Epithelial cell of prostate (primary cell): Measurements from ENCODE around the gene CHTF8.

ENCODE experiments used
- DNase-seq: peaks from one replicate; pipeline ENCODE4 v3.0.0-alpha.2; 2011; ENCODE audit warnings: low read depth, low spot score
- H3K27ac ChIP-seq: fragments of 450-650 bp; 2 replicates; pipeline ENCODE4 v1.5.1; 2017; ENCODE audit warnings: mild to moderate bottlenecking

The CHTF8 gene

DNA sequence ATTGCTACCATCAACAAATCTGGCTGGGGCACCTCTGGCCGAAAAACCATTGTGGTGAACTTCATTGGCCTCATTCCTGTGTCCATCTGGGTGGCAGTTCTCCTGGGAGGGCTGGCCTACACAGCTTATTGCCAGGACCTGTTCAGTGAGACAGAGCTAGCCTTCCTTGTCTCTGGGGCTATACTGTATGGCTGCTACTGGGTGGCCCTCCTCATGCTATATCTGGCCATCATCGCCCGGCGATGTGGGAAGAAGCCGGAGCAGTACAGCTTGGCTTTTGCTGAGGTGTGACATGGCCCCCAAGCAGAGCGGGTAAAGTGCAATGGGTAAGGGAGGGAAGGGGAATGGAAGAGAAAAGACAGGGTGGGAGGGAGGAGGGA, 17.4 kb downstream of the CHTF8 start:
- H3K27ac ChIP-seq, result no peak overlapping the region
- DNase-seq, result no peak

DNA sequence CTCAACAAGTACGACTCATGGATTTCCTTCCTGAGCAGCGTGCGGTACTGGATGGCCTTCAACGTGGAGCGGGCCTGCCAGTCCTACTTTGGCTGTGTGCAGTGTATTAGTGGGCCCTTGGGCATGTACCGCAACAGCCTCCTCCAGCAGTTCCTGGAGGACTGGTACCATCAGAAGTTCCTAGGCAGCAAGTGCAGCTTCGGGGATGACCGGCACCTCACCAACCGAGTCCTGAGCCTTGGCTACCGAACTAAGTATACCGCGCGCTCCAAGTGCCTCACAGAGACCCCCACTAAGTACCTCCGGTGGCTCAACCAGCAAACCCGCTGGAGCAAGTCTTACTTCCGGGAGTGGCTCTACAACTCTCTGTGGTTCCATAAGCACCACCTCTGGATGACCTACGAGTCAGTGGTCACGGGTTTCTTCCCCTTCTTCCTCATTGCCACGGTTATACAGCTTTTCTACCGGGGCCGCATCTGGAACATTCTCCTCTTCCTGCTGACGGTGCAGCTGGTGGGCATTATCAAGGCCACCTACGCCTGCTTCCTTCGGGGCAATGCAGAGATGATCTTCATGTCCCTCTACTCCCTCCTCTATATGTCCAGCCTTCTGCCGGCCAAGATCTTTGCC, 17.9 kb downstream of the CHTF8 start:
- no peak overlapping the region for H3K27ac ChIP-seq

DNA sequence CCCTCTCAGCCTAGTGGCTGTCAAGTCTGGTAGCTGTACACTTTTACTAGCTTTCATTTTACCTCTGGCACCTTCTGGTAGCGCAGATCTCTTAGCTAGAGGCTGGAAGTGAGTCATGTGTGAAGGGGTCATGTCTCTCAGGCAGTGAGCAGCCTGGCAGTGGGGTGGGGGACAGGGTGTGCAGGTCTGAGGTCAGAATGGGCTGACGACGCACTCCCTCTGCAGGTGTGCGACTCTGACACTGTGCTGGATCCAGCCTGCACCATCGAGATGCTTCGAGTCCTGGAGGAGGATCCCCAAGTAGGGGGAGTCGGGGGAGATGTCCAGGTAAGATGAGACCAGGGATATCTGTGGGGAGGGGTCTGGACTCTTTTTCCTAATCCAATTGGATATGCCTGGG, 19.2 kb downstream of the CHTF8 start:
- no peak for DNase-seq
- no peak overlapping the region for H3K27ac ChIP-seq

More for the DNA sequence above, 17.9 kb downstream of the CHTF8 start:
- DNase-seq, result no peak

DNA sequence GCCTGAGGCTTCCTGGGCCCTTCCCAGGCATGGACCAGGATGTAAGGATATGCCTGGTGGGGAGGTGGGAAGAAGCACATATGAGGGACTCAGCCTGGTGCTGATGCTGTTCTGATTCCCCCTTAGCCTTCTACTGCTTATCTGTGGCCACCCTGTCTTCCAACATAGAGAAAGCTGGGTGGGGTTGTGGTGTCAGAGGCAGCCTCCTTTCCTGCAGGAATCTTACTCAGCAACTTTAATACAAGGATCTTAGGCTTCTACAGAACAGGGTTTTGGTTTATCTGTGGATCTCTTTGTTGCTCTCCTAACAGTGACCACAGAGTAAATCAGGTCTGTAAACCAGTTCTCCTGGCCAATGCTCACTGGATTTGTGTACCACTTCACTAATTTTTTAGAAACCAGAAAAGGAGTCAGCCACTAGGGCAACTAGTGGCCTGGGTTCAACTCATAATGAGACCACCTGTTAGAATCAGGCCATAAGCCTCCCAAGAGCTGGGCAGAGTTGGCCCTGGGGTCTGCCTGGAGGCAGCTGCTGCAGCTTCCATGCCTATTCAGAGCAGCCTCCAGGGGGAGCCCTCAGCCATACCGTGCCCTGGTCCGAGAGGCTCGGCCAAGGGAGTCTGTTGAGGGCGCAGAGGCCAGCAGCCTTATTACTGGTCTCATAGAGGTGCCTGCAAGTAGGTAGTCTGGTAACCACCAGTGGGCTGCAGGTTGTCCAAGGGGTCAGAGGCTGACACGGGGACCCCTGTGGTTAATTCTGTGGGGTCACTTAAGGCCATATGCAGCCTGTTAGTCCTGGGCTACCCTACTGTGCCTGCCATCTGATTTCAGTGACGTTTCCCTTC, 19.9 kb downstream of the CHTF8 start:
- no peak for DNase-seq
- H3K27ac ChIP-seq, result peak overlapping the region; percentile 7

DNA sequence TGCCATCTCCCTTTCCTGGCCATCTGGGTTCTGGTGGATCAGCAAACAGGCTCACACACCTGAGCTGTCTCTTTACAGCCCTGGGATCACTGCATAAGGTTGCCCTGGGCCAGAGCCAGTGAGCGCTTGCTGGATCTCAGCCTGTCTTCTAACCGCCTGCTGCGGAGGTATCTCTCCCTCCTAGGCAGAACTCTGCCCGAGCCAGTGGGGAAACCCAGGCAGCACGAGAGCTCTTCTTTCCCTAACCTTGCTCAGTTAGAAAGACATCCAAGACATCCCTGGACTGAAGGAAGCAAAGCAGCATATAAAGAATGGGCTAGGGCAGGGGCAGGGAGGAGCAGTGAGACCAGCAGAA, 20.5 kb downstream of the CHTF8 start:
- DNase-seq, result no peak
- peak overlapping the region; percentile 7 for H3K27ac ChIP-seq

DNA sequence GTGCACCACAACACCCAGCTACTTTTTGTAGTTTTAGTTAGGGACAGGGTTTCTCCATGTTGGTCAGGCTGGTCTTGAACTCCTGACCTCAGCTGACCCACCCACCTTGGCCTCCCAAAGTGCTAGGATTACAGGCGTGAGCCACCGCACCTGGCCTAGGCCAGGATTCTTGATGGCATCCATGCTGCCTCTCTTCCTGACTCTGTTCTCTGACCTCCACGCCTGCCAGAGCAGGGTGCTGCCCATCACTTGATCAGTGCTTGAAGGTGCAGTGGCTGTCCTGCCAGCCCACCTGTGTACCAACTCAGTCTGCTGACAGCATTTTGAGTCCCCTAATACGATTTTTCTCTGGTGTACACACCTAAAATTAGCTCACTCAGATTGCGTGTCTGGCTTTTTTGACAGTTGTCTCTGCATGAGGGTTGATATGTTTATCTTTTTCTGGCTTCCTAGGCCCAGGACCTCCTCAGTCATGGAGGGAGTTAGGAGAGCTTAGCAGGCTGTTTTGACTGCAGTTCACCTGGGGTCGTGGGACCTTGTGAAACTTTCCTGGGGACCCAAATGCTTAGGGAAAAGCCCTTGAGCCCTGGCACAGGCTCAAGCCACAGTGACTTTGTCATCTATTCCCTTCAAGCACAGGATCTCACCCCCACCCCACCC, 21.0 kb downstream of the CHTF8 start:
- no peak for DNase-seq
- peak overlapping the region; percentile 7 for H3K27ac ChIP-seq

DNA sequence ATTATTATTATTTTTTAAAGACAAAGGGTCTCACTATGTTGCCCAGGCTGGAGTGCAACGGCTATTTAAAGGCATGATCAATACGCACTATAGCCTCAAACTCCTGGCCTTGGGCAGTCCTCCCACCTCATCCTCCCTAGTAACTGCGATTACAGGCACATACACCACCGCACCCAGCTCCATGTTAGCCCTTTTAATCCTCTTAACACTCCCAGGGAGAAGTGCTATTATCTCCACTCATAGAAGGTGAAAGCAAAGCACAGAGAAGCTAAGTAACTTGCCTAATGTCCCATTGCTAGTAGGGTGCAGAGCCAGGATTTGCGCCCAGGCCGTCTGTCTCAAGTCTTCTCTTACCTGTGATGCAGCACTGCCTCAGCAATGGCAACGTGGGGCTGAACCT, 22.0 kb downstream of the CHTF8 start:
- no peak for DNase-seq
- H3K27ac ChIP-seq, result no peak overlapping the region

DNA sequence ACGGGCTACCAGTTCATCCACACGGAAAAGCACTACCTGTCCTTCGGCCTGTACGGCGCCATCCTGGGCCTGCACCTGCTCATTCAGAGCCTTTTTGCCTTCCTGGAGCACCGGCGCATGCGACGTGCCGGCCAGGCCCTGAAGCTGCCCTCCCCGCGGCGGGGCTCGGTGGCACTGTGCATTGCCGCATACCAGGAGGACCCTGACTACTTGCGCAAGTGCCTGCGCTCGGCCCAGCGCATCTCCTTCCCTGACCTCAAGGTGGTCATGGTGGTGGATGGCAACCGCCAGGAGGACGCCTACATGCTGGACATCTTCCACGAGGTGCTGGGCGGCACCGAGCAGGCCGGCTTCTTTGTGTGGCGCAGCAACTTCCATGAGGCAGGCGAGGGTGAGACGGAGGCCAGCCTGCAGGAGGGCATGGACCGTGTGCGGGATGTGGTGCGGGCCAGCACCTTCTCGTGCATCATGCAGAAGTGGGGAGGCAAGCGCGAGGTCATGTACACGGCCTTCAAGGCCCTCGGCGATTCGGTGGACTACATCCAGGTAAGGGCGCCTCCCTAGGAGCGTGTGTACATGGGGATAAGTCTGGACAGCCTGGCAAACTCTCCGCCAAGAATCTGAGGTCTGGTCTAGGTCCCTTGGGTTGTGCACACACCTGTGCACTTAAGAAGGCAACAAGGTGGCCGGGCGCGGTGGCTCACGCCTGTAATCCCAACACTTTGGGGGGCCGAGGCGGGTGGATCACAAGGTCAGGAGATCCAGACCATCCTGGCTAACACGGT, 22.7 kb downstream of the CHTF8 start:
- H3K27ac ChIP-seq, result no peak overlapping the region
- DNase-seq, result no peak

DNA sequence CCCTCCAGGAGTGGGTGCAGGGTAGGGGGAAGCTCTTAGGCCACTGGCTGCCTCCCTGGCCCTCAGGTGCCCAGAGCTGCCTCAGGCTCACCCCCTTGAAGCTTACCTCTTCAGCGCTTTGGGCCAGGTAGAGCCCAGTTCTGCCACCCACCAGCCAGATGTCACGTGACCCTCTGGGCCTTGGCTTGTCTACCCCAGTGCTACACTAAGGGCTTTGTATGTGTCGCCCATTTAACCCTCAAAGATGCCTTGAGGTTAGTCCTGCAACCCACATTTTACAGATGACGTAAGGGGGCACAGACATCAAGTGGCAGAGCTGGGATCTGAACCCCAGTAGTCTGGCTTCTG, 23.5 kb downstream of the CHTF8 start:
- no peak overlapping the region for H3K27ac ChIP-seq
- no peak for DNase-seq

DNA sequence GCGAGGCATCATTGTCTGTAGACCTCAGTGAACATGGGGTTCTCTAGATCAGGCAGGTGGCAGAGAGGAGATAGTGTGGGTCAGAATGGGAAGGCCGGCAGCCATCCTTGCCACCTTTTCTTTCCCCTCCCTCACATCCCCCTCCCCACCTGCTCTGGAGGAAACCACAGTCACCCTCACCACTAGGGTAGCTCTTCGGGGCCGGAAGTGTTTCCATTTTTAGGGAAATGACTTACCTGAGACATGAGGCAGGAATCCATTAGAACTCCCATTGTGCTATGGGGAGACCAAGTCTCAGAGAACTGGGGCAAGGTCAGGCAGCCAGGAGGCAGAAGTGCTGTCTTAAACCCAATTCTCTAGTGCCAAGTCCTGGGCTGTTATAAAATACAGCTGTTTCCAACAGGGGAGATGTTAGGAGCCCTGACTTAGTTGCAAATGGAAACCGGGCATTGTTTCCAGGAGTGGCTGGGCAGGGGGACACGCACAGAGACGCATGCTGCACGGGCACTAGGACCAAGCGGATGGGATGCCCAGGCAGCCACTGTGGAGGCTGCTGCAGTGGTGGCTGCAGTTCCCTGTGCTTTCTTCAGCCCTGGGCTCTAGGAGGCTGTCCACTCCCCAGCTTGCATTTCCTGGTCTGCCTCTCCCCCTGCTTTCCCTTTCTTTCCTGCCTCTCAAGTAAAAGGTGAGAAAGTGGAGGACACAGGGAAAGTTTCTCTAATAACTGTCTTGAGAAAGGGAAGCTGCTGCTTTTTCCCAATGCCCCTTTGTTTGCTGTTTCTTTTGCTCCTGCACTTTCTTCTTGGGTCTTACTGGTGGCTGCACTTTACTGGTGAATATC, 24.1 kb downstream of the CHTF8 start:
- no peak for DNase-seq
- peak overlapping the region; percentile 56 for H3K27ac ChIP-seq

DNA sequence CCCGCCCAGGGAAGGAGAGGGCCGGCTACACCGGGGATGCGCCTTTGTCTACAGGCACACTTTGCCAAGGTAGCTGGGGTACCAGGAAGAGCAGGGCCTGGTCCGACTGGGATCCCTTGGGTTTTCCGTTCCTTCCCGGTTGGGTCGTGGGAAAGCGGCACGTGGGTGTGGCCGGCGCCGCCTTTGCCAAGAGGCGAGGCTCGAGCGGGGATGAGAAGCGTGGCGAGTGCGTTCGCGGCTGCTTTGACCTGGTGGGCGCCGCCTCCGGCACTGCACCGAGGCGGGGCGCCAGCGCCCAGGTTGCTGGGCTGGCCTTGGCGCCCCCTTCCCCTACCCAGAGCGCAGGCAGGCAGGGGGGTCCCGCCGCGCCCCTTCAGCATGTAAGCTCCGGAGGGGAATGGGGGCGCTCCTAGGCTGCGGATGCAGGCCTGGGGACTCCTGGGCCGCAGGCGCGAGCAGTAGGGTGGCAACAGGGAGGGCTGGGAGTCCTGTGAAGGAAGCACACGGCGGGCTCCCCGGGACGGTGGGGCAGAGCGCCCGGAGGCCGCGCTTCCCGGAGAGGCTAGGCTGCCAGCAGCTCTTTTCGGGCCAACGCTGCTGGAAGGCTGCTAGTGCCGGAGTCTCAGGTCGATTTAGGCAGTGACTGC, 24.9 kb downstream of the CHTF8 start:
- DNase-seq, result no peak
- H3K27ac ChIP-seq, result peak overlapping the region; percentile 56

DNA sequence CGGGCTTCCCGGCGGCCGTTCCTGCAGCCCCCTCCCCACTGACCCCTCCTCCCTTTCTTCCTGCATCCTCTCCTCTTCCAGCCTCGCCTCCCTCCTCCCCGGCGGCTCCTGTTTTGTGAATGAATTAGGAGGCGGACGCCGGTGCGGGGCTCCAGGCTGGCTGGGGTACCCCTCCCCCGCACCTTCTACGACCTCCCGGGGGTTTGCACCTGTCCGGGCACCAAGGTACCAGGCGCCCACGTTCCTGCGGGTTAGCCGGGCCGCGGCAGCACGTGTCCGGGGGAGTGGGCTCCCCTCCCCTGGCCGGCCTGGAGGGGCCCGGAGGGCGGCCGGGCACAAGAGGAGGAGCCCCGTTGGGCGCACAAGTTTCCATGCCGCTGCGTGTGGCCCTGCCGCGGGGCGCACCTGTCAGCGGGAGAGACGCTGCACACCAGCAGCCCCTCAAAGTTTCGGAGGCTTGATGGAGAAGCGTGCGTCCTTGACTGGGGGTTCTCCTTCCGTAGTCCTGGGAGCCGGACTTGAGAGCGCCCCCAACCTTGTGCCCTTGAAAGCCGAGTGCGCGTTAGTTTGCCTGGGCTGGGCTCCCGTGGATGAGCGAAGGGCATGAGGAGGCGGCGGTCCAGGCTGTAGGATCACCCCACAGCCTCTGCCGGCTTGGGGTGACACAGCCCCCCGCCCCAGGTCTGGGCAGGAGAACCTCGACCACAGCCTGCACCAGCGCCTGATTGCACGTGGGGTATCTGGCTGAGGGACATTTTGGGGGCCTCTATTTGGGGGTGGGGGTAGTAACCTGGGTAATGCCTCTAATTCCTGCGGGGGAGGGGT, 25.7 kb downstream of the CHTF8 start:
- H3K27ac ChIP-seq, result peak overlapping the region; percentile 56
- DNase-seq, result no peak

DNA sequence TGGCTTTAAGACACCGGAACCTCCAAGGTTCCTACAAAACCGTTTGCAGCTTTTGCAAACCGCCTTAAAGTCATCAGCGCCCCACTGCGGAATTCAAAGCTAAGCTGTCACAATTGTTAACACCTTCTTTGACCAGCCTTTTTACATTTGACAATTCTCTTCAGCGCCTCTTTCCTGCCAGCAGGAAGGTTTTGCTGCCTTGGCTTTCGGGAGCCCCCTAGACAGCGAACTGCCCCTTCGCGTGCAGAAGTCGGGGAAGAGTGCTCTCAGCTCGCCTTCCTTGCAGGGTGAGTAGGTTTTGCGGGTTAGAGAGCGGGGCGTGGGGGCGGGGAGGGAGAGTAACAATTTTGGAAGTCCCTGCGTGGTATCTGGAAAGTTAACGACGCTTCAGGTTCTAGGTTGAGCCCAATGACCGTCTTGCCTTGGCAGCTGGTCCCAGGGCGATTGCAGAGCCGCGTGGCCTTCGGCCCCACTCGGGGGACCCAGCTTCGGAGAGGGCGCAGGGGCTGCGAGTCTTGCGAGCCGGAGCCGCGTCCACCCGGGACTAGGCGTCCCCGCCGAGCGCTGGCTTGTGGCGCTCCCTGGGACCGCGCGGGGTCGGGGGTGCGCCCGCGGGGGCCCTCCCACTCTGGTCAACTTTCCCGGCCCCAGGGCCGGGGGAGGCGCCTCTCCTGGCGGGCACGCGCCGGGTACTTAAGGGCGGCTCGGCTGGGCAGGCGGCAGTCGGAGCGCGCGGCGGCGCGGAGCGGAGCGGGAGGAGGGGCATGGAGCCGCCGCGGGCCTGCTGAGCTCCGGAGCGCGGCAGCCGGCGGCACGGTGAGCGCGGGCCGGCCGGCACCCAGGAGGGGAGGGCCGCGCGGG, 26.7 kb downstream of the CHTF8 start, which contains the start of gene HAS3:
Gene HAS3, plus strand, starts transcription at position 153 of the 861 bp plus-strand sequence. CDS start 3,743 bp downstream, outside the sequence.
- H3K27ac ChIP-seq, result peak within 1 kb of the TSS; percentile 56
- peak; percentile 34 for DNase-seq

DNA sequence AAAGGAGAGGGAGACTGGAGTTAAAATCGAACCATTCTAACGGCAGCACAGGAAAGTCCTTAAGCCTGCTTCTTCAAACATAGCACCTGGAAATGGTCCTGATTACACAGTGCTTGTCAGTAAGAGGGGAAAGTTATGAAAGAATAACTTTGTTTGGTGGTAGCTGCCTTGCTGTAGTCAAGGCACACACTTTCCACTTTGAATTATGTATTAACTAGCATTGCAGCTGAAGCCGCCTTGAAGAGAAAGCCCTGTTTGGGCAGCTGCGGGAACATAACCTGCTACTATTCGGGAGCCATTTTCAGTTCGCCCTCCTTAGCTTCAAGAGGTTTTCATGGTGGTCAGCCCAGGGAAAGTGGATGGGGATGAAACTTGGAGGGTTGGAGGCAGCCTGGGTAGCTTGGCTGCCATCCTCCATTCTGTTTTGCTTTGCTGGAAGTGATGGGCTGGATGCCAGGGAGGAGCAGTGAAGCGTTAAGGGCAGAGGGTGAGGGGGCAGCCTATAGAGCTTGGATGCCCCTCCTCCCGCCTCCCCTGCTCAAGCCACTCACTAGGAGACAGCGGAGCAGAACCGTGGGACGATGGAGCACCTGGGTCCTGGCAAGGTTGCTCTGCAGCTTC, 32.2 kb downstream of the CHTF8 start:
- DNase-seq, result no peak
- H3K27ac ChIP-seq, result no peak overlapping the region

DNA sequence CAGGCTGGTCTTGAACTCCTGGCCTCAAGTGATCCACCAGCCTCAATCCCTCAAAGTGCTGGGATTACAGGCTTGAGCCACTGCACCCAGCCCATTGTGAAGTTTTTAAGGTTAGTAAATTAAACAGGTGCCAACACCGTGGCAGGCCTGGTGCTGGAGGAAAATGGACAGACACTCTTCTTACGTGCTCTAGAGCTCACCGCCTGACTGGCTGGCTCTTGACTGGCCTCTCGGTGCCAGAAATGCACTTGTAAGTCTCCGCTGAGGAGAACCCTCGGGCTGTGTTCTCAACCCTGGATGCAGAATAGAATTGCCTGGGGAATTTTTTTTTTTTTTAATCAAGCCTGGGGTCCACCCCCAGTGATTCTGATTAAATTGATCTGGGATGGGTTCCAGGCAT, 37.2 kb downstream of the CHTF8 start:
- no peak overlapping the region for H3K27ac ChIP-seq
- no peak for DNase-seq

DNA sequence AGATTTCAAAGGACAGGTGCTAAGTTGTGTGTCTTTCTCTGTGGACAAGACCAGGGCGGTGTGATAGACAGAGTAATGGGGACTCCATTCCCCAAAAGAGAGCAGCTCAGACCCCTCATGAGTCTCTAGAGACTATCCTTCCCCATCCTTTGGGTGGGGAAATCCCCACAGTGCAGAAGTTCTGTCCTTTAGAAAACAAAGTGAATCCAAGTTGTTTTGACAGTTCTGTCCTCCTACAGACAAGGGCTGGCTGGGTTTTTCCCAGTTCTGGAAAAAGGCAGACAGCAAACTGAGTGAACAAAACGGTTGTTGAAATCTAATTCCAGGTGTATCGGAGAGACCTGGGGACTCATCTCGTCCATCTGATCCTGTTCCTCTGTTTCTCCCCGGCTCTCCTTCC, 37.9 kb downstream of the CHTF8 start:
- no peak overlapping the region for H3K27ac ChIP-seq
- no peak for DNase-seq

DNA sequence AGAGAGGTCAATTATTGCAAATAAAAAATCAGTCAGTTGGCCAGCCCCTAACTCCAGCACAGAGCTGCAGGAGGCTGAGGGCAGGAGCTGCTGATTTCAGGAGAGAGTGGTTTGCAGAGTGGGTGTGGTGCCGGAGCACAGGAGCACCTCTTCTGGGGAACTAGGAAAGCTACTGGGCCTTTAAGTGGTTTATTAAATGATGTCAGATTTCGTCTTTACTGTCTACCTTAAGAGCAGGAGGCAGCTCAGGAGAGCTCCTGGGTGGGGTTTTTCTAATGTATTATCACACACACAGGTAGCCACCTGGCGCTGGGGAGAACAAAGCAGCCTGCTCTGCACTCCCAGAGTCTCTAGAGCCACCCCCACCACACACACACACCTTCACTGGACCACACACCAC, 38.4 kb downstream of the CHTF8 start:
- no peak for DNase-seq
- H3K27ac ChIP-seq, result no peak overlapping the region
